ENCODE results near the gene FRMPD4. TPM values are rescaled to one million over a fixed set of nuclear protein-coding genes. Genes with fewer than 3 reads are reported as not detected.

Gene FRMPD4
- total RNA-seq, 1 experiment from 2014 or later: not detected

DNA sequence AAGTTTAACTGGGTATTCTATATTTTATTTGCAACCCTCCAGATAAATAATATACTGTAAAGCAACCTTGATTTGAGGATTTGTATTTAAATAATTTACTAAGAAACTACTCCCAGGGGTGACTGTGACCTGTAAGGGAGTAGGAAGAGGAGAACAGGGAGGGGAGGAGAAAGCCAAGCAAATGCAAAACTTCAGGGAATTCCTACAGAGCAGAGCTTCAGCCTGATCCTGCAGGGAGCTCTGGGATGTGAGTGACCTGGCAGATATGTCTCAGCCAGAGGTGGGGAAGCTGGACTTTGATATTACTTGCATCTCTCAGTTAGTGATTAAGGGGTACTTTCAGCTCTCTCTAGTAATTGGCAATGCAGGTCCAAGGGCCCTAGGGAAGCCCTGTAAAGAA is 302.0 kb downstream of the FRMPD4 start:
- Mint-ChIP-seq H3K36me3 (ENCODE audit: insufficient read depth, unreplicated experiment) (no peaks in the 10 kb centered on the region), H3K4me3 (ENCODE audit: unreplicated experiment) (no peak overlapping the region), H3K27me3 (ENCODE audit: insufficient read depth, unreplicated experiment) (peaks cover 6% of the 10 kb centered on the region), H3K9me3 (ENCODE audit: unreplicated experiment) (no peaks in the 10 kb centered on the region), H3K4me1 (ENCODE audit: low read depth, unreplicated experiment) (no peaks in the 10 kb centered on the region), H3K27ac (ENCODE audit: unreplicated experiment) (no peak overlapping the region)
- Histone ChIP-seq H3K36me3 (ENCODE audit: control insufficient read depth, insufficient read depth, low read length) (no peaks in the 10 kb centered on the region), H3K4me1 (no peaks in the 10 kb centered on the region), H3K4me3 (ENCODE audit: low read depth, low read length) (no peak overlapping the region), H3K9me3 (no peaks in the 10 kb centered on the region), H3K27me3 (replicated peaks; ENCODE audit: control insufficient read depth, insufficient read depth, low read length) (no peaks in the 10 kb centered on the region)
- DNase-seq: no peak
- no peak for TF ChIP-seq CTCF (IDR thresholded peaks at IDR 0.05; ENCODE audit: insufficient read depth in 1 of 2, low read depth in 1 of 2, low read length in 1 of 2, severe bottlenecking in 1 of 2, unreplicated experiment in 1 of 2)
- intact Hi-C loops (cut with micrococcal nuclease; ENCODE audit: unreplicated experiment): no loop called here
- ChIA-PET CTCF (no interaction called here), POLR2A (no interaction called here)
- no TSS peak for BruUV-seq (replicated peaks)

- Mint-ChIP-seq H3K27me3 (ENCODE audit: insufficient read depth, unreplicated experiment) (peaks cover 6% of the 10 kb centered on the region), H3K4me3 (ENCODE audit: unreplicated experiment) (no peak overlapping the region), H3K36me3 (ENCODE audit: insufficient read depth, unreplicated experiment) (no peaks in the 10 kb centered on the region), H3K9me3 (ENCODE audit: unreplicated experiment) (no peaks in the 10 kb centered on the region), H3K4me1 (ENCODE audit: low read depth, unreplicated experiment) (no peaks in the 10 kb centered on the region), H3K27ac (ENCODE audit: unreplicated experiment) (no peak overlapping the region)
- intact Hi-C loops (cut with micrococcal nuclease; ENCODE audit: unreplicated experiment): no loop called here
- TF ChIP-seq CTCF (IDR thresholded peaks at IDR 0.05; ENCODE audit: insufficient read depth in 1 of 2, low read depth in 1 of 2, low read length in 1 of 2, severe bottlenecking in 1 of 2, unreplicated experiment in 1 of 2): no peak
- POLR2A ChIA-PET: no interaction called here
- Histone ChIP-seq H3K36me3 (ENCODE audit: control insufficient read depth, insufficient read depth, low read length) (no peaks in the 10 kb centered on the region), H3K27me3 (replicated peaks; ENCODE audit: control insufficient read depth, insufficient read depth, low read length) (no peaks in the 10 kb centered on the region), H3K9me3 (no peaks in the 10 kb centered on the region), H3K4me1 (no peaks in the 10 kb centered on the region), H3K4me3 (ENCODE audit: low read depth, low read length) (no peak overlapping the region)
- CTCF ChIA-PET: no interaction called here
- no TSS peak for BruUV-seq (replicated peaks)
- no peak for DNase-seq
These were observed 303.3 kb downstream of the FRMPD4 start for GRCh38 chrX:12441381-12442128.

- Histone ChIP-seq H3K9me3 (no peaks in the 10 kb centered on the region), H3K4me1 (no peaks in the 10 kb centered on the region), H3K4me3 (ENCODE audit: low read depth, low read length) (no peak overlapping the region), H3K36me3 (ENCODE audit: control insufficient read depth, insufficient read depth, low read length) (no peaks in the 10 kb centered on the region), H3K27me3 (replicated peaks; ENCODE audit: control insufficient read depth, insufficient read depth, low read length) (no peaks in the 10 kb centered on the region)
- Mint-ChIP-seq H3K27ac (ENCODE audit: unreplicated experiment) (no peak overlapping the region), H3K4me1 (ENCODE audit: low read depth, unreplicated experiment) (no peaks in the 10 kb centered on the region), H3K4me3 (ENCODE audit: unreplicated experiment) (no peak overlapping the region), H3K9me3 (ENCODE audit: unreplicated experiment) (no peaks in the 10 kb centered on the region), H3K27me3 (ENCODE audit: insufficient read depth, unreplicated experiment) (peaks cover 2% of the 10 kb centered on the region), H3K36me3 (ENCODE audit: insufficient read depth, unreplicated experiment) (no peaks in the 10 kb centered on the region)
- no peak for TF ChIP-seq CTCF (IDR thresholded peaks at IDR 0.05; ENCODE audit: insufficient read depth in 1 of 2, low read depth in 1 of 2, low read length in 1 of 2, severe bottlenecking in 1 of 2, unreplicated experiment in 1 of 2)
- DNase-seq: no peak
- BruUV-seq (replicated peaks): no TSS peak
- POLR2A ChIA-PET: no interaction called here
- intact Hi-C loops (cut with micrococcal nuclease; ENCODE audit: unreplicated experiment): no loop called here
- CTCF ChIA-PET: no interaction called here
These were observed 305.3 kb downstream of the FRMPD4 start for GRCh38 chrX:12443534-12444098.
